CD4-positive, alpha-beta T cell treated with Interleukin-6 at 100 ng/mL for 8 hours (primary cell): ENCODE results near the gene SEMA3A.
"Not testable (repeated sequence)": the region's sequence is repeated elsewhere in the genome, so short reads cannot be mapped to it uniquely, and the experiment has no call there.

Source experiments
- DNase-seq: peaks from one replicate; pipeline ENCODE4 v3.0.0-alpha.2; 2020; ENCODE audit warnings: mixed read lengths, low spot score

SEMA3A gene

DNA sequence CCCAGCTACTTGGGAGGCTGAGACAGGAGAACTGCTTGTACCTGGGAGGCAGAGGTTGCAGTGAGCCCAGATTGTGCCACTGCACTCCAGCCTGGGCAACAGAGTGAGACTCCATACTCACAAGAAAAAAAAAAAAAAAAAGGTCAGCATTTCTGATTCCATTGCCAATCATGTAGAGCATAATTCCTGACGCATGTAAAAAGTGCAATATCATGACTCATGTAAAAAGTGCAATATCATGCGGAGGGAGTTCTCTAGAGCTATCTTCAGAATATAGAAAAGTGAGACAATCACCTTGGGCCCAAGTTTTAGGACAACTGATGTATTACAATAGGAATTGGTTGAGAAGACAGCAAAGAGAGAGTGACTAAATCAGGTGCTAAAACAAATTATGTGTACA, 85.8 kb downstream of the SEMA3A start:
- DNase-seq, result no peak

DNA sequence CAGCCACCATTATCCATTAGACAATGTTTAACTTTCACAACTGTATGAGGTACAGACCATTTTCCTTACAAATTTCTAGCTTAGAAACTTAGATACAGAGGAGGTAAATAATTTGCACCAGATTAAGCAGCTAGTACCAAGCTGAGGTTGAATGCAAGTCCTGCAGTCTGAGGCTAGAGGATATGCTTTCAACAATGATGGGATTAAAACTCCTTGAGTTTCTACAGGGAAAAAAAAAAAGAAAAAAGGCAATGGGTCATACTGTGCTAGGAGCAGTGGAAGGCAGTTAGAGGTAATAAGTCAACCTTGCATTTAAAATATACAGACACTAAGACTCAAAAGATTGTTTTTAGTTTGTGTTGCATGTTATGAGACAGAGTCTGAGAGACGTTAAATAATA, 86.5 kb downstream of the SEMA3A start:
- DNase-seq, result no peak

DNA sequence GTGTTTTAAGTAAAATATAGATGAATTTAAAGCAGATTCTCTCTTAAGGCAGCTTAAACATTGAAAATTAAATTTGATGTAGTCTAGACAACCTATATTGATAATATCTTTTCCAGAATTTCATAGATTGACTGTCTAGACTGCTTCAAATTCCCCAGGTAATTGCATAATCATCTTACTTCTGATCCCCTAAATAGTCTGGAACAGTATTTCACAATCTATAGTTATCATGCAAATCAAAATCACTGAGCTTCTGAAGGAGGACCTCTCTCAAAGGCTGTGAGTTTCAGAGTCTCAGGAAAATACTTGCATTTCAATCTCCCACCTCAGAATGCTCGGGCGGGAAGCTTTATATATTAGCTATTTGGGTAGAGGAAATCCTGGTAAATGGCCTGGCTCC, 87.3 kb downstream of the SEMA3A start:
- DNase-seq, result no peak

DNA sequence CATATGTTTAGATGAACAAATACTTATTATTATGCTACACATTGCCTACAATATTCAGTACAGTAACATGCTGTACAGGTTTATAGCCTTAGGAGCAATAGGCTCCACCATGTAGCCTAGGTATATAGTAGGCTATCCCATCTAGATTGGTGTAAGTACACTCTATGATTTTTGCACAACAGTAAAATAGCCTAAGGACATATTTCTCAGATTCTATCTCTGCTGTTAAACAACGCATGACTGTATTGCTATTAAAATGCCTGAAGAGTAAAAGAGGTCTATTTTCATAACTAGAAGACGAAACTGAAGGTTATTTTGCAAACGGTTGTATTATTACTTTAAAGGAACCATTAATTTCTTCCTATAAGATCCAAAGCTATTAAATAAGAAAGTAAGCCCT, 88.3 kb downstream of the SEMA3A start:
- DNase-seq, result no peak

DNA sequence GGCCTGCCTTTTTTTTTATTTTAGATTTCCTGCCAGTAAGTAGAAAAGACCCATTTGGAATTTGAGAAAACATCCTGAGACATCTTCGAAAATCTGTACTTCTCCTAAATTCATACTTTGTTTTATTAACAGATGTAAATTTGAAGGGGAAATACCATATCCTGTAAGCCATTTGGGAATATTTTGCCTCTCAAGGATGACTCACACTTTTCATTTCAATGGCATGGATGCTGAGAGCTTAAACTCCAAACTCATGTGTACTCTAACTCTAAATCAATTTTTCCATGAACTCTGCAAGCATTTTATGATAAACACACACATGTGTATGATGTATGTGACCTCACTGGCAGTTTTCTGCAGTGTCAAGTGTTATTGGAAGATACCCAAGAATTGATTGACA, 89.0 kb downstream of the SEMA3A start:
- no peak for DNase-seq

DNA sequence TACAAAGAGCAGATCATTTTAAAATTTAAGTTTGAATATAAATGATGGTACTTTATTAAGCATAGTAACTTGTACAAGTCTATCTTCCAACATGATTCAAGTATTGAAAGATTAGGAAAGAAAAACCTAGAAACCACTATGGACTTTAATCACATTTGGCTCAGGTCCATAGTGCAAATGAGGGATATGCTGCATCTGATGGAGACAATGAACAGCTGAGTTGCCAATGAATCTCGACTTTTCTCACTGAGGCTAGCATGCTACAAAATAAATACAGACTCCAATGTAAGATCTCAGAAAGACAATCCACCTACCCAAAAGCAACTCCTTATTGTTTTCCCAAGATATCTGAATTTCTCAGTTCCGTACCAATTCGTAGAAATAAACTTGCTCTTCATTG, 89.8 kb downstream of the SEMA3A start:
- no peak for DNase-seq

DNA sequence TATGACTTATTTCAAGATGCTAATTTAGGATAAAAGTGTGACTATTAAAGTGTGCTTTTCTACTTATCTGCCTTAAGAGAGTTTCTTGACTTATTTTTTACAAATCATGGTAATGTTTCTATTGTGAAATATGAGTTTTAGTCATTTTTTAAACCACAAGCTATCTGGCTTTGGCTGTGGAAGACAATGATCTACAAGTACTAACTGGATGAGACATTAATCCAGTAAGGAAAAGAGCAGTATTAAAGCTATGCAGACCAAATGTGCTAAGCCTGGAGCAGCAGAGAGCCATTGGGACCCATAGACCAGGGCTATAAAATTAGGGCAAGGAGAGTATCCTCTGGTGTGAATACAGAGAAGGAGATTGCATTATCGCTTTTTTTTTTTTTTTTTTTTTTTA, 92.4 kb downstream of the SEMA3A start:
- DNase-seq, result no peak

GRCh38 chr7:84100866-84101265, 93.7 kb downstream of the SEMA3A start:
- DNase-seq, result no peak

- no peak for DNase-seq
Observed at GRCh38 chr7:84095971-84096370, 98.6 kb downstream of the SEMA3A start.

DNA sequence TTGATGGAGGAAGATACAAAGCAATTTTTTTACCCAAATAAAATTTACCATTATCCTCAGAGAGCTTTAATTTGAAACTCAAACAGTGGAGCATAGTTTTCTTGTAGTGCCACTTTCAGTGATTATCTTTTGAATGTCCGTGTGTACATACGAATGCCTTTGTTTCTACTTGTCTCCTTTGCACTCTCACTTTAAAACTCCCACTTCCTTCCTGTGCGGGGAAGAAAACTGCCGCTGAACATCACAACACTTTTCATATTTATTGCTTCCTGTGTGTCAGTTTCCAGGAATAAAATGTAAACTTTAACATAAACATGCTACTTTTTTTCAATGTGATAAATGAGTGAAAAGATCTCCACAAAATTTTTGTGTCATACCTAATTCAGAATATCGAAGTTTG, 102.4 kb downstream of the SEMA3A start:
- DNase-seq, result peak; percentile 46

DNA sequence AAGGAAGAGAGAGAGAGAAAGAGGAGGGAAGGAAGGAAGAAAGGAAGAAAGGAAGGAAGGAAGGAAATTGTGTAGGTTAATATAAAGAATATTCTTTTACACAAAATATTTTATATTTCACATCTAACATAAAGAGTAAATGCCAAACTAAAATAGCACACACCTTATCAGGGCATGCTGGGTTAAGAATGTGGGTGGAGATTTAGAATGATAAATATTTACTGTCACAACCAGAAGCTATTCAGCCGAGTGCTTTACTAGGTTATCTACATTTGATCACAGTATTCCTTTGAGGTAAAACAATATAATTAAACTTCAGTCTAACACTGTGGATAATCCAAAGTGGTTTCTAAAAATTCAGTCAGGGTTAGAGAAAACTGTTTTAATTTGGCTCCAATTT, 103.3 kb downstream of the SEMA3A start:
- DNase-seq, result no peak

DNA sequence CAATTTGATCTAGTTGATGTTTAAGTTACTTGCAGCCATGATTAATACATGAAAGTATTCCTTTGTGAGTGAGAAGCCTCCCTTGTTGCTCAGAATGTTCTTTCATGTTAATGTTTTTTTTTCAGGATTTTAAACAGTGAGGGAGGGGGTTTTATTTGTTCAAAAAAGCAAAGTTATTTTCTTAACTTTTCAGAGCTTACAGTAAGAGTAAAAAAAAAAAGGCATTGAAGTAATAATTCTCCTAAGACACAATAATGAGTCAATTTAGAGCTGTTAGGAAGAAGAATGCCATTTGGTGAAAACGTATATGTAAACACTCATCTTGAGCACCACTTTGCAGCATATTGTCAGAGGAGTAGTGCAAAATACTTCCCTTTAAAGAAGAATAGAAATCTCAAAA, 105.8 kb downstream of the SEMA3A start:
- DNase-seq, result no peak

GRCh38 chr7:84085998-84086397, 108.6 kb downstream of the SEMA3A start:
- DNase-seq, result no peak

- DNase-seq, result no peak
Observed at GRCh38 chr7:84085147-84085546, 109.4 kb downstream of the SEMA3A start.

GRCh38 chr7:84083846-84084245, 110.7 kb downstream of the SEMA3A start:
- no peak for DNase-seq

DNA sequence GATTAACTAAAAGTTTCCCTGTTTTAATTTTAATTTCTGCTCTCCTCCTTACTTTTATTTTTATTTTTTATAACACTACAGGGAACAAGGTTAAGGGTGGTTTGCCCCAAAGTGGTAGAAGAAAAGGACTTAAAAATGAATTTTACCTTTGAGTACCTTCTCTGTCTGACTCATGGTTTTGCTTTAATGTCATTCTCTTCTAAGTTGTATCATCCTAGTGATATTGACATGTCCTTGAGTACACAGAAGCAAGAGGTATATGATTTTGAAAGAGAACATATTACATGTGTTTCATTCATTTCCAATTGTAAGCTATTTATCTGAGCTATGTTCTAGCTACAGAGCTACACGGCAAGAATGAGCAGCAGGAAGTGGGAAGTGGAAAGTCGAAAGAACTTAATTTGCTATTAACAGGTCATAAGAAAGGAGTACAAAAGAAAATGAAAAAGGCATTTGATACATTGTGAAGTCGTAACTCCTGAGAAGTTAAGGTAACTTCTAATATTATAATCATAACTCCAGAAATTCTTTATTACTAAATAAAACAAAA, 112.5 kb downstream of the SEMA3A start:
- no peak for DNase-seq

DNA sequence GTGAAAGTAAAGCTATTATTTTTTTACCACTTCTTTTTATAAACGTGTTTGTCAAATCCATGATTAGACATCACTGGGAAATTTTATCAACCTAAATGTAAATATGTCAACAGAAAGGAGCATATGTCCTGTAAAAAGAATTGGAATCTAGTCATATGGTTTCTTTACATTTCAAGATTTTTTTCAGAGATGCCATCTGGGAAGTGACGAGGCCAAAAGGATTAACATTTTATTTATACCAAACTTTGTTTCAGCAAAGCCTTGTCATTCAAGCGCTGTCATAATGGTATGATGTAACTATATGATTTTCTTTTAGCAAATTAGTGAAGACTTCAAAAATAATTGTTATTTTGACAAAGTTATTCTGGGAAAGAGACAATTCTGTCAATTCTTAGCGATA, 117.3 kb downstream of the SEMA3A start:
- DNase-seq, result no peak

- no peak for DNase-seq
Observed at GRCh38 chr7:84076219-84076618, 118.4 kb downstream of the SEMA3A start.

DNA sequence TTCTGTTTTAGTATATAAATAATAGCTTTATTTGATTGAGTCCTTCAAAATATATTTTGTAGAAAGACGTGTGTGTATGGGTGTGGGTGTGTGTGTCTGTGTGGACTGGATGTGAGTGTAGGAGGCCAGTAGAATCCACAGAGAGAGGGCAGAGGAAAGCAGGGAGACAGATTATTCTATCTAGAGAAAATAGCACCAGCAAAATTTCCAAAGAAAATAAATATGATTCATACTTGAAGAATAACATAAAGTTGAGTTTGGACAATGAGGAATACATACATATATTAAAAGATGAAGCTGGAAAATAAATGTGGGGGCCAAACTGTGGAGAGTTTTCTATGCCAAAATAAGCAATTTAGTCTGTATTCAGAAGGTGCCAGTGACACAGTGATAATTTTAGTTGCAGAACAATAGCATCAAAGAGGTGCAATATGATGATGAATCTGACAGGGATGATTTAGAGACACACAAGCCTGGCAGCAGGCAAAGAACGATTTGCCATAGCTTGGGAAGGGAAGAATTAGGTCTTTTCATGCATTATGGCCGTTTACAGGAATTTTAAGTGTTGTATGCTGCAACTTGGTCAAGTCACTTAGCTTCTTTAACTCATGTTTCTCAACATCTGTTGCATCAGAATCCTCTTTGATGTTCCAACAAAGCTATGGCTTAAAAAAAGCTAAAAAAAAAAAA, 121.3 kb downstream of the SEMA3A start:
- DNase-seq, result no peak

DNA sequence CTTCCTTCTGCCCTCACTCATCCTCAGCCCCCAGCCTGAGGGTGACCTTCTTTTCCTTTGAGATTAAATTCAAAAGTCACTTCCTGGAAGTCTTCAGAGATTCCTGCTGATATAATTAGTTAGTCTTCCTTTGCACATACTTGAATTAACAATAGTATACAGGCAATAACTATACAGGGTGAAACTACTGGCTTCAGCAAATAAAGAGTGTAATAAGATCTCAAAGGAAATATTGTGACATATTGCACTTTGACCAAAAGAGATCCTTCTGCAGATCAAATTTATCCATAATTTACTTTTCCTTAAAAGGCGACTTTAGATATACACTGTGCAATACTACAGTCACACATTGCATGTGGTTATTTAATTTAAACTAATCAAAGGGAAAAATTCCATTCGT, 123.8 kb downstream of the SEMA3A start:
- no peak for DNase-seq

- DNase-seq, result no peak
Observed at GRCh38 chr7:84069999-84070500, 124.5 kb downstream of the SEMA3A start.

GRCh38 chr7:84069033-84069432, 125.6 kb downstream of the SEMA3A start:
- no peak for DNase-seq

DNA sequence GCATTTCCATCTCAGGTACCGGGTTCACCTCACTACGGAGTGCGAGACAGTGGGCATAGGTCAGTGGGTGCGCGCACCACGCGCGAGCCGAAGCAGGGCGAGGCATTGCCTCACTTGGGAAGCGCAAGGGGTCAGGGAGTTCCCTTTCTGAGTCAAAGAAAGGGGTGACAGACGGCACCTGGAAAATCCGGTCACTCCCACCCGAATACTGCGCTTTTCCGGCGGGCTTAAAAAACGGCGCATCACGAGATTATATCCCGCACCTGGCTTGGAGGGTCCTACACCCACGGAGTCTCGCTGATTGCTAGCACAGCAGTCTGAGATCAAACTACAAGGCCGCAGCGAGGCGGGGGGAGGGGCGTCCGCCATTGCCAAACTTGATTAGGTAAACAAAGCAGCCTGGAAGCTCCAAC, 132.1 kb downstream of the SEMA3A start:
- DNase-seq, result not testable (repeated sequence)

- DNase-seq, result no peak
Observed at GRCh38 chr7:84060760-84061261, 133.8 kb downstream of the SEMA3A start.
